Keratinocyte (primary cell): Measurements from ENCODE around the gene RTEL1. TPM values are rescaled to one million over a fixed set of nuclear protein-coding genes. Genes with fewer than 3 reads are reported as not detected.

Experiments used
- DNase-seq: peaks from one replicate; pipeline ENCODE4 v3.0.0-alpha.2; 2011; ENCODE audit warnings: low read depth, missing footprints, low spot score
- FAIRE-seq: peaks from 2 replicates; lab custom pipeline; 2011; peaks lifted over from hg19 to GRCh38; lab: Jason Lieb, UNC
- H2AFZ ChIP-seq: 2 replicates; pipeline ENCODE4 v1.6.0; 2012; ENCODE audit warnings: low read length, control low read depth, inconsistent platforms; ENCODE audit not compliant: control insufficient read depth
- H3K27ac ChIP-seq: 2 replicates; pipeline ENCODE4 v1.5.1; 2011; ENCODE audit warnings: low read length; ENCODE audit not compliant: control insufficient read depth, insufficient read depth
- H3K27me3 ChIP-seq: 3 replicates; pipeline ENCODE4 v1.6.0; 2011; ENCODE audit warnings: low read length; ENCODE audit not compliant: control insufficient read depth, insufficient read depth; ENCODE audit errors: extremely low read depth
- H3K36me3 ChIP-seq, 2 experiments: 2 replicates in 1 of 2; 3 replicates in 1 of 2; pipeline ENCODE4 v1.5.1; 2011; ENCODE audit warnings: low read length in 2 of 2, mild to moderate bottlenecking in 1 of 2; ENCODE audit not compliant: control insufficient read depth in 2 of 2, insufficient read depth in 2 of 2; ENCODE audit errors: extremely low read depth in 1 of 2
- H3K4me1 ChIP-seq: 3 replicates; pipeline ENCODE4 v1.5.1; 2011; ENCODE audit warnings: low read length; ENCODE audit not compliant: control insufficient read depth, insufficient read depth; ENCODE audit errors: extremely low read depth
- H3K4me2 ChIP-seq: 3 replicates; pipeline ENCODE4 v1.6.0; 2011; ENCODE audit warnings: low read depth, low read length; ENCODE audit not compliant: control insufficient read depth, insufficient read depth; ENCODE audit errors: extremely low read depth
- H3K4me3 ChIP-seq, 3 experiments: fragments of 200-600 bp in 1 of 3; sonication (generic) in 1 of 3; 2 replicates in 2 of 3; 3 replicates in 1 of 3; pipeline ENCODE4 v1.5.1; 2011 to 2016; ENCODE audit warnings: low read length in 3 of 3, mild to moderate bottlenecking in 3 of 3, control low read depth in 2 of 3, inconsistent platforms in 1 of 3, low read depth in 1 of 3, mixed read lengths in 1 of 3, mixed run types in 1 of 3, moderate library complexity in 1 of 3; ENCODE audit not compliant: control insufficient read depth in 2 of 3, insufficient read depth in 2 of 3; ENCODE audit errors: extremely low read depth in 1 of 3
- H3K79me2 ChIP-seq: 2 replicates; pipeline ENCODE4 v1.6.0; 2012; ENCODE audit warnings: low read length; ENCODE audit not compliant: control insufficient read depth, insufficient read depth
- H3K9ac ChIP-seq: 3 replicates; pipeline ENCODE4 v1.6.0; 2011; ENCODE audit warnings: low read length; ENCODE audit not compliant: control insufficient read depth, insufficient read depth; ENCODE audit errors: extremely low read depth
- H3K9me1 ChIP-seq: 3 replicates; pipeline ENCODE4 v1.6.0; 2011; ENCODE audit warnings: low read length; ENCODE audit not compliant: control insufficient read depth, insufficient read depth; ENCODE audit errors: extremely low read depth
- H3K9me3 ChIP-seq: 2 replicates; pipeline ENCODE4 v1.5.1; 2012; ENCODE audit warnings: low read depth, low read length; ENCODE audit not compliant: control insufficient read depth
- H4K20me1 ChIP-seq: 3 replicates; pipeline ENCODE4 v1.6.0; 2011; ENCODE audit warnings: low read length; ENCODE audit not compliant: control insufficient read depth, insufficient read depth; ENCODE audit errors: extremely low read depth
- dilution Hi-C: fragments of 300-500 bp; cut with MboI; formaldehyde crosslinking; loops from one replicate; pipeline ENCODE4 v1.7.0; 2020; ENCODE audit warnings: low sequenced_read_pairs; ENCODE audit not compliant: extremely low pct_ligation_motif_present
- polyA plus RNA-seq, 5 experiments: library from polyadenylated mRNA; depleted of rRNA in 3 of 5; stranded (reverse) in 3 of 5; stranded (forward) in 1 of 5; unstranded in 1 of 5; fragments of >200 nt; gene quantifications; 1 replicate in 1 of 5; 2 replicates in 3 of 5; 3 replicates in 1 of 5; pipeline versions ENCODE4 v1.2.1 to v1.2.3, GENCODE V29; 2011 to 2012; ENCODE audit warnings: missing spikeins in 2 of 5, low read depth in 1 of 5, low replicate concordance in 1 of 5
- TF ChIP-seq, protein P1 (sequence below), 3 experiments: IDR thresholded peaks in 1 of 3; conservative IDR thresholded peaks in 1 of 3; optimal IDR thresholded peaks in 1 of 3; 2 replicates in 2 of 3; 3 replicates in 1 of 3; pipeline versions ENCODE3 to v1.5.1; 2011; ENCODE audit warnings: low read length in 3 of 3, mild to moderate bottlenecking in 3 of 3, moderate library complexity in 2 of 3, control low read depth in 1 of 3, inconsistent platforms in 1 of 3; ENCODE audit not compliant: insufficient read depth in 2 of 3; ENCODE audit errors: extremely low read depth in 1 of 3

The RTEL1 gene
- polyA plus RNA-seq, 1 donor (not counting 4 experiments of a cell fraction or from before 2014, with no cell fraction given), result 12.4 TPM

DNA sequence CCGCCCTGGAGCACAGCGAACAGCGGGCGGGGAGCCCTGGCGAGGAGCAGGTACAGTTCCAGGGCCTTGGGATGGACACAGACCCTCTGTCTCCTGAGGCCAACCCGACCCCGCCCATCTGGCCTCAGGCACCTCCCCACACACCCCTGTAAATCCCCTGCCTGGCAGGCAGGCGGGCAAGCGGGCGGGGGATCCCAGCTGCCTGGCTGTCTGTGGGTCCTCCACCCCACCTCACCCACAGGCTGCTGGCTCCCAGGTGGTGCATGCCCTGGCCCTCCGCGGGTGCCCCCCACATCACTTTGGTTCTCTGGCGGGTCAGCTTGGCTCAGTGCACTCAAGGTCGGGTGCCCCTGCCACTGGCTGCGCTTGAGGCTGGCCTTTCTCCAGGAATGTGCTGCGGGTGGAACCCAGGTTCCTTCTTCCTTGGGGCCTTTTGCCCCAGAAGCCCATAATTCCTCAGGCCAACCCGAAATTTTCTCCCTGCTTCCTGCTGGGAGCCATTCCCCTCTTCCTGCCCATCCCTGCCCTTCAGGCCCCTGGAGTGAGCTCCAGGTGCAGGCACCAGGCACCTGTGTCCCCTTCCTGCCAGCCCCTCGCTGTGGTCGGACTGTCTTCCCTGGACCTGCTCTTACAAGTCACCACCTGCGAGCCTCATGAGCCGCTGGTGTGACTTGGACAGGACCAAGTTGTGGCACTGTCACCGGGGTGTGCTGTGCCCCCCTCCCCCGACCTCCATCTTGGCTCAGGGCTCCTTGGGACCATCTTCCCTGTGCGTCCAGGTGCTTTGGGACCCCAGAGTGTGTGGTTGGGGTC, 33.0 kb downstream of the RTEL1 start:
- no peaks in the 10 kb centered on the region for H3K9me3 ChIP-seq
- FAIRE-seq (peak; percentile 52), DNase-seq (no peak)
- no peaks in the 10 kb centered on the region for H3K27me3 ChIP-seq
- H4K20me1 ChIP-seq, result no peaks in the 10 kb centered on the region
- H3K79me2 ChIP-seq, result no peaks in the 10 kb centered on the region
- no peak overlapping the region for H3K27ac ChIP-seq
- no peak overlapping the region for H2AFZ ChIP-seq
- H3K4me1 ChIP-seq, result peaks cover 38% of the 10 kb centered on the region
- dilution Hi-C loops, result no loop called here
- H3K36me3 ChIP-seq, result no peaks in the 10 kb centered on the region
- H3K9me1 ChIP-seq, result no peaks in the 10 kb centered on the region
- H3K4me2 ChIP-seq, result peak overlapping the region; percentile 32
- no peak overlapping the region for H3K9ac ChIP-seq
- TF ChIP-seq, protein P1, sequence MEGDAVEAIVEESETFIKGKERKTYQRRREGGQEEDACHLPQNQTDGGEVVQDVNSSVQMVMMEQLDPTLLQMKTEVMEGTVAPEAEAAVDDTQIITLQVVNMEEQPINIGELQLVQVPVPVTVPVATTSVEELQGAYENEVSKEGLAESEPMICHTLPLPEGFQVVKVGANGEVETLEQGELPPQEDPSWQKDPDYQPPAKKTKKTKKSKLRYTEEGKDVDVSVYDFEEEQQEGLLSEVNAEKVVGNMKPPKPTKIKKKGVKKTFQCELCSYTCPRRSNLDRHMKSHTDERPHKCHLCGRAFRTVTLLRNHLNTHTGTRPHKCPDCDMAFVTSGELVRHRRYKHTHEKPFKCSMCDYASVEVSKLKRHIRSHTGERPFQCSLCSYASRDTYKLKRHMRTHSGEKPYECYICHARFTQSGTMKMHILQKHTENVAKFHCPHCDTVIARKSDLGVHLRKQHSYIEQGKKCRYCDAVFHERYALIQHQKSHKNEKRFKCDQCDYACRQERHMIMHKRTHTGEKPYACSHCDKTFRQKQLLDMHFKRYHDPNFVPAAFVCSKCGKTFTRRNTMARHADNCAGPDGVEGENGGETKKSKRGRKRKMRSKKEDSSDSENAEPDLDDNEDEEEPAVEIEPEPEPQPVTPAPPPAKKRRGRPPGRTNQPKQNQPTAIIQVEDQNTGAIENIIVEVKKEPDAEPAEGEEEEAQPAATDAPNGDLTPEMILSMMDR (optimal IDR thresholded peaks at IDR 0.05 in 1 of 3, IDR thresholded peaks at IDR 0.05 in 1 of 3, conservative IDR thresholded peaks at IDR 0.05 in 1 of 3; ENCODE audit: extremely low read depth in 1 of 3, insufficient read depth in 2 of 3, low read length in 3 of 3), result no peak
- no peak overlapping the region for H3K4me3 ChIP-seq

DNA sequence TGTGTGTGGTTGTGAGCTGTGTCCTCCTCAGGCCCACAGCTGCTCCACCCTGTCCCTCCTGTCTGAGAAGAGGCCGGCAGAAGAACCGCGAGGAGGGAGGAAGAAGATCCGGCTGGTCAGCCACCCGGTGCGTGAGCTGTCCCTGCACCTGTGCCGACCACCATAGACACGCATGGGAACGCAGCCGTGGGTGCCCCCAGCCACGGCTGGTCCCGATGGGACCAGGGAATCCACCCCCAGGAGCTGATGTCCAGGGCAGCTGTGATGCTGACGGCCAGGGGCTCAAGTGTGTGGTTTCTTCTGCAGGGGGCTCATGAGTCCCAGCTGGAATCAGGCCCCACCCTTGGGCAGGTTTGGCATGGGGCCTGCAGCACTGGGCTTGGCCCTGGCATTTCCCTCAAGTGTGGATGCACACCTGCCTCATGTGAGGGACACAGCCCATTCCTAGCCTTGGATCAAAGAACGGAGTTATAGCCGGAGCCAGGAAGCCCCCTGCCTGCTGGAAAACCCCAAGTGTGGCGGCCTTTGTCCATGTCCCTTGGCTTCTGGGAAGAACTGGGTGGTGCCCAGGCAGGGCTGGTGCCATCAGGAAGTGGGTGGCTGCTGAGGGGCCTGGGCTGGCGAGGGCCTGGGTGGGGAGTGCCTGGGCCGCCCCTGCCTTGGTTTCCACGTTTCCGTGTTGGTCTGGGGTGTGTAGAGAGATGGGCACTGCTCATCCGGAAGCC, 33.8 kb downstream of the RTEL1 start:
- Histone ChIP-seq H3K4me1 (peaks cover 35% of the 10 kb centered on the region), H3K27ac (no peak overlapping the region), H3K4me2 (no peak overlapping the region), H3K9me3 (no peaks in the 10 kb centered on the region), H3K4me3 (no peak overlapping the region), H3K36me3 (no peaks in the 10 kb centered on the region), H3K9ac (no peak overlapping the region), H3K9me1 (no peaks in the 10 kb centered on the region), H3K27me3 (no peaks in the 10 kb centered on the region), H2AFZ (no peak overlapping the region), H3K79me2 (peaks cover 4% of the 10 kb centered on the region), H4K20me1 (no peaks in the 10 kb centered on the region)
- FAIRE-seq (no peak), DNase-seq (no peak)
- TF ChIP-seq, protein P1 (optimal IDR thresholded peaks at IDR 0.05 in 1 of 3, IDR thresholded peaks at IDR 0.05 in 1 of 3, conservative IDR thresholded peaks at IDR 0.05 in 1 of 3; ENCODE audit: extremely low read depth in 1 of 3, insufficient read depth in 2 of 3, low read length in 3 of 3), result no peak
- dilution Hi-C loops, result no loop called here
